ENCODE data around the gene RAB31.

RAB31 gene

DNA sequence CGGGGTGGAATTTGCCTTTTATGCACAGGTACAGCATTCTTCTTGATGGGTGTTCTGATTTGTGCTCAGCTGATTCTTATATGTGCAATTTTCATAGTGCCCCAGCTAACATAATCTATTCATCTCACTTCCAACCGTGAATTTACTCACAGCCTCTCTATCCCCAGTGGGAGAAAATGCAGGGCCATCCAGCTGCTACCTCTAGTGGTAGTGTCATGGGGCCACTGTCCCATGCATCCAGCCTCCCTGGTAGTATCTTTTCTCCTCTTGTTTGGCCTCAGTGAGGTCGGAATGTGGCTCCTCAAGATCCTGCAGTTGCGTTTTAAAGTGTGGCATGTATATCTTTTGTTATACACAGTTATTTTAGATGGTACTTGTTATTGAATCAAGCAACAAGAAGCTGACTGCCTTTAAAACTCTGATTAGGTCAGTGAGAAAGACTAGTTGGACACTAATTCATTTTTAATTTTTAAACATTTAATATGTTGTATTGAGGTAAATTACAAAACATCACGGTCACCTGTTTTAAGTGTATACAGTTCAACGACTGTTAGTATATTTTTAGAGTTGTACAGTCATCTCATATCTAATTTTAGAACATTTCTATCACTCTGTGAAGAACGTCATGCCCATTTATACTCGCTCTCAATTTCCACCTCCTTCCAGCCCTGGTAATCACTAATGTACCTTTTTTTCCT, 109.8 kb downstream of the RAB31 start:
- no peak for DNase-seq (ENCODE audit: low read depth, low spot score)

DNA sequence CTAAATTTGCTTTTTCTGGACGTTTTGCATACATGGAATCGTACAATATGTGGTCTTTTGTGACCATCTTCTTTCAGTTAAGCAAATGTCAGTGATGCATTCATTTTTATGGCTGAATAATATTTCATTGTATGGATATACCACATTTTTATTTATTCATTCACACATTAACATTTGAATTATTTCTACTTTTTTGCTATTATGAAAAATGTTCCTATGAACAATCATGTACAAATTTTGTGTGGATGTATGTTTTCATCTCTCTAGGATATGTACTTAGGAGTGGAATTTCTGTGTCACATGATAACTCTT, 110.3 kb downstream of the RAB31 start:
- no peak for DNase-seq (ENCODE audit: low read depth, low spot score)

DNA sequence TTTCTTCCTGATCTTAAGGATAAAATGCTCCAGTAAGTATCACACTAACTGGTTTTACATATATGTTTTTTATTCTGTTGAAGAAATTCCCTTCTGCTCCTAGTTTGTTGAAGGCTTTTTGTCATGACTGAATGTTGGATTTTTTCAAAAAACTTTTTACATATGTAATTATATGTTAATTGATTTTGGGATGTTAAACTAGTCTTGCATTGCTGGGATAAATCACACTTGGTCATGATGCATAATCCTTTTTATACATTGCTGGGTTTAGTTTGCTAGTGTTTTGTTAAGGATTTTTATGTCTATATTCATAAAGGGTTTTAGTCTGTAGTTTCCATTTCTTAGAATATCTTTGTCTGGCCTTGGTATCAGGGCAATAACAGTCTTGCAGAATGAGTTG, 112.0 kb downstream of the RAB31 start:
- no peak for DNase-seq (ENCODE audit: low read depth, low spot score)

DNA sequence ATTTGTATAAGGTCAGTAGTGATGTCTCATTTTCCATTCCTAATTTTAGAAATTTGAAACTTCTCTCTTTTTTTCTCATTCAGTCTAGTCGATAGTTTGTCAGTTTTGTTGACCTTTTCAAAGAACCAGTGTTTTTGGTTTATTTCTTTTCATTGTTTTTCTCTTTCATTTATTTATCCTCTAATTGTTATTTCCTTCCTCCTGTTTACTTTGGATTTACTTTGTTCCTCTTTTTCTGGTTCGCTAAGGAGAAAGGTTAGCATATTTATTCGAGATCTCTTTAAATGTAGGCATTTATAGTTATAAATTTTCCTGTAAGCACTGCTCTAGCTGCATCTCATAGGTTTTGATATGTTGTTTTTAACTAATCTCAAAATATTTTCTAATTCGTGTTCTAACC, 112.6 kb downstream of the RAB31 start:
- DNase-seq (ENCODE audit: low read depth, low spot score), result no peak

DNA sequence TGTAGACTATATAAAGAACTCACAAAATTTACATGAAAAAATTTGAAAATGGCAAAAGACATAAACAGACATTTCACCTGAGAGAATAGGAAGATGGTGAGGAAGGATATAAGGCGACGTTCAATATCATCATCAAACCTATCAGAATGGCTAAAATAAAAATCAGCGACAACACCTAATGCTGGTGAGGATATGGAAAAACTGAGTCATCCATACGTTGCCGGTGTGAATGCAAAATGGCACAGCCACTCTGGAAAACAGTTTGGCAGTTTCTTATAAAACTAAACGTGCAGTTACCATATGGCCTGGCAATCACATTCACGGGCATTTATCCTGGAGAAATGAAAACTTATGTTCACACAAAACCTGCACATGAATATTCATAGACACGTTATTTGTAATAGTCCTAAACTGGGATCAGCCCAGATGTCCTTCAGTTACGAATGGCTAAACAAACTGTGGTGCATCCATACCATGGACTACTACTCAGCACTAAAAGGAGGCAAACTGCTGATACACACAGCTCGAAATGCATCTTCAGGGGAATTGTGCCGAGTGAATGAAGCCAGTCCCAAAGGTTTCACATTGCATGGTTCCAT, 114.6 kb downstream of the RAB31 start:
- DNase-seq (ENCODE audit: low read depth, low spot score), result no peak

DNA sequence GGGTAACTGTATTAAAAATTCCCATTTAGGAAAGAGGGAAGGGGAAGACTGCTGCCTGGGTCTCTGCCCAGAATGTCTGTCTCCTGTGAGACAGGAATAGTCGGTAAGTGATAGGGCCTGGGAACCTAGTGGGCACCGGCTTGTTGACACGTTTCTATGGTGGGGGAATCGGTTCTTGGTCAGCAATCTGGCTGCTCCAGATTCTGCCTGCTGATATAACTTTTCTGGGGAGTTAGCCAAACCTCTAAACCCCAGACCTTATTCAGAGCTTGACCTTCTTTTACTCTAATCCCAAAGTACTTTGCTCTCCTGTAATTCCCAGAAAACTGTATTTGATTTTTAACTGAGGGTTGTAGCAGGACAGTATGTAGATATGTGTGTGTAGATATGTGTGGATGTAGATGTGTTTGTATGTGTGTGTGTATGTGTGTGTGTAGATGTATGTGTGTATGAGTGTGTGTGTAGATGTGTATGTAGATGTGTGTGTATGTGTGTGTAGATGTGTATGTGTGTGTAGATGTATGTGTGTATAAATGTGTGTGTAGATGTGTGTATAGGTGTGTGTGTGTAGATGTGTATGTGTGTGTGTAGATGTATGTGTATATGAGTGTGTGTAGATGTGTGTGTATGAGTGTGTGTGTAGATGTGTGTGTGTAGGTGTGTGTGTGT, 115.8 kb downstream of the RAB31 start:
- DNase-seq (ENCODE audit: low read depth, low spot score), result no peak

DNA sequence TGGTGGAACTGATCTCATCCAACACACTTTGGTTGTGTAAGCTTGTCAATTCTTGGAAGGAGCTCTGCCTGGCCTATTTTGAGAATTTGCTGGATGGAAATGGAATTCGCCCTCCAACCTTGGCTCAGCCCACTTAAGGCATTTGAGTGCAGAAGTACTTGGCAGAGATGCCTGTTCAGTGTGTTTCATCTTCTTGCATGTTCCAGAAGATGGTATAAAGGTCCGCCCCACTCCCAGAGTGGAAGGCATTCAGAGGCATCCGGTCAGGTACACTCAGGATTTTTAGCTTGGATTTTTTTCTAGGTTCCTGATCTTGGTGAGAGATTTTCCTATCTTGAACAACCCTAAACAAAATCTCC, 116.4 kb downstream of the RAB31 start:
- DNase-seq (ENCODE audit: low read depth, low spot score), result no peak

DNA sequence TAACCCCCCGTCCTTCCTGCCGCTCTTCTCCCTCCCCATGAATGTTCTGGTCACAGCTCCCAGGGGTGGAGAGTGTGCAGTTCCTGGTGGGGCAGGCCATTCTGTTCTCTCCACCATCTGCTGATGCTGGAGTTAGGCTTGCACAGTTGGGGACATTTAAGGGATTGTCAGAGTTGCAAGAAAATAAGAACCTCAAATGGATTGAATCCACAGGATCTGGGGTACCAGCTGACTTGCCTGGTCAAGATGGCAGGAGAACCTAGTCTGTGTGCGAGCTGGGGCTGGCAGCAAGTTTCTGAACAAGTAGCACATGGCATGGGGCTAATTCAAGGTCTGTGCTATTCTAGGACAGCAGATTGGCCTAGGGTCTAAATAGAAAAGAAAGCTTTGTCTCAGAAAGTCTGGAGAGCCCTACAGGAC, 116.9 kb downstream of the RAB31 start:
- DNase-seq (ENCODE audit: low read depth, low spot score), result no peak

DNA sequence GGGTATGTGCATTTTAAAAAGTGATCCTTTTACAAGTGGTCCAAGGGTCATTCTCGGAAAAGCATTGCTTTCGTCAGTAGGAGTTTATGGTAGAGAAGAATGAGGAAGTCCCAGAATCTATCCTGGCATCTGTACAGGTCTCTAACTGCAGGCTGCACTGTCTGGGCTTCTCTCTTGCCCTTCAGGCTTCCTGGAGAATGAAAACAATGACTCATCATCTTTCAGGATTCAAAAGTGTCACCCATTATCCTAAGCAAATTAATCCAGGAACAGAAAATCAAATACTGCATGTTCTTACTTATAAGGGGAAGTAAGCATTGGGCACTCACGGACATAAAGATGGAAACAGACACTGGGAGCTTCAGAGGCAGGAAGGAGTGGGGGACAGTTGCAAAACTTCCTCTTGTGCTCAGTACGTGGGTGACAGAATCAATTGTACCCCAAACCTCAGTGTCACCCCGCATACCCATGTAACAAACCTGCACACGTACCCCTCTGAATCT, 117.5 kb downstream of the RAB31 start:
- DNase-seq (ENCODE audit: low read depth, low spot score), result no peak

DNA sequence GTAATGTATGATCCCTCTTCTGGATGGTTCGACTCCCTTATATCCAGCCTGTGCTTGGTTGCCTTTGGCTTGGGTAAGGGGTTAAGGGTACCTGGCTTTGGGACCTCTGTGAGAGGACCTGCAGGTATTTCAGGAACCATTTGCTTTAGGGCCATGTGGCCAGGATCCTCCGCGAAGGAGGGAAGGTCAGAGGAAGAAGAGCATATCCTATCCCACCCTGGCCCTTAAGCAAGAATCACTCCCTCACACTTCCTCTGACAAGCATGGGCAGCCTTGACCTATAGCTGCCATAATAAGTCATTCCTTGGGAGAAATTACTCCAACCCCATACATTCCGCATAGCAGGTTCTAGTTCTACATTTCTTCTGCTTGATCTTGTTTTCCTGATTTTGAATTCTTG, 118.6 kb downstream of the RAB31 start:
- DNase-seq (ENCODE audit: low read depth, low spot score), result no peak

DNA sequence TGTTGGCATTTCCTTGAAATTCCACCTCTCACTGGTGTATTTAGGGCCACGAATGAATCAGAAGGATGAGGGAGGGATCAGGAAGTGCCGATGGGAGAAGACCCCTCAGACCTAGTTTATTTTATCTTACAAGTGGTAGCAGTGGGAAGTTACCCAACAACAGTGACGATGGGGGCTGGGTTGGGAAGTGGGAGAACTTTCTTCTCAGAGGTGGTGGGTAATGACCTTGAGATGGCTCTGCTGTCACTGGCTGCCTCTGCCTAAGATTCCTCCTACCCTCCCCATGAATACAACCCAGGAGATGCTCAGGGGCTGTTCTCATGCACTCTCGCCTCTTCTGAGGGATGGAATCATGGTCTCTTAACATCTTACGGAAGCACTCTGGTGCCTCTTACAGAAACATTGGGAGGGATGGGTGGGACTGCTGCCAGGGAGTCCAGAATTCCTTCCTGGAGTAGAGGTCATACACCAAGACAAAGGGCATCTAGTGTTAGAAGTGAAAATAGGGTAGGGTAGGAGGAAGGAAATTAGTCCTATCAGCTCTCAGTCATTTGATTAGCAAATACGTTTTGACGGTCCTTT, 119.2 kb downstream of the RAB31 start:
- DNase-seq (ENCODE audit: low read depth, low spot score), result no peak

DNA sequence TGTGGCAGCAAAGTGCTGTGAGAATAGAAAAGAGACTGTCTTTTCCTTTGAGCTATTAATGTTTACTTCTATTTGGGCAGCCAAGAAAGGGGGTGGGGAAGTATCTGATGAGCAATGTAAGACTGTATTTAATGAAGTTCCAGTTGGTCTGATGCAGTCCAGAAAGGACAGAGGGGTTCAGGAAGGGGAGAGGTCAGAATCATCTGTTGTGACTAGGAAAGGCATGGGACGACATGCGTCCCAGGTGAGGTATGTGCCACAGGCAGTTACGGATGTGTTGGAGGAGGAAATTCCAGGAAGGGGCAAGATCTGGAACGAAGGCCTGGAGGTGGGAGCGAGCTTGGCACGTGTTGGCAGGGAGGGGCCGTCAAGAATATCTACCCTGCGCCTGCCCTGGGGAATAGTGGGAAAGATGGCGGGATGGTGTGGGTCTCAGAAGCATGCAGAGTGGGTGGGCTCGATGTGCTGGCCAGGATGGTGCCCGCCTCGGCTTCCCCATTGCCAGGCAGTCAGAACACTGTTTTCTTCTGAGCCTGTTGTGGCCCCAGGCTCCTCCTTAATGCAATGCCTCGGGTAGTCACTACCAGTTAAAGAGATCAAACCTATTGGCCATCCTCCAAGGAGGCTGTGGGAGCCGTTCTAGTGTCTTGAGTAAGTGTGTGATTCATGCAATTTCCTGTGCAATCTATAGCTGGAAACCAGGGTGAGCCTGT, 119.8 kb downstream of the RAB31 start:
- DNase-seq (ENCODE audit: low read depth, low spot score), result no peak

DNA sequence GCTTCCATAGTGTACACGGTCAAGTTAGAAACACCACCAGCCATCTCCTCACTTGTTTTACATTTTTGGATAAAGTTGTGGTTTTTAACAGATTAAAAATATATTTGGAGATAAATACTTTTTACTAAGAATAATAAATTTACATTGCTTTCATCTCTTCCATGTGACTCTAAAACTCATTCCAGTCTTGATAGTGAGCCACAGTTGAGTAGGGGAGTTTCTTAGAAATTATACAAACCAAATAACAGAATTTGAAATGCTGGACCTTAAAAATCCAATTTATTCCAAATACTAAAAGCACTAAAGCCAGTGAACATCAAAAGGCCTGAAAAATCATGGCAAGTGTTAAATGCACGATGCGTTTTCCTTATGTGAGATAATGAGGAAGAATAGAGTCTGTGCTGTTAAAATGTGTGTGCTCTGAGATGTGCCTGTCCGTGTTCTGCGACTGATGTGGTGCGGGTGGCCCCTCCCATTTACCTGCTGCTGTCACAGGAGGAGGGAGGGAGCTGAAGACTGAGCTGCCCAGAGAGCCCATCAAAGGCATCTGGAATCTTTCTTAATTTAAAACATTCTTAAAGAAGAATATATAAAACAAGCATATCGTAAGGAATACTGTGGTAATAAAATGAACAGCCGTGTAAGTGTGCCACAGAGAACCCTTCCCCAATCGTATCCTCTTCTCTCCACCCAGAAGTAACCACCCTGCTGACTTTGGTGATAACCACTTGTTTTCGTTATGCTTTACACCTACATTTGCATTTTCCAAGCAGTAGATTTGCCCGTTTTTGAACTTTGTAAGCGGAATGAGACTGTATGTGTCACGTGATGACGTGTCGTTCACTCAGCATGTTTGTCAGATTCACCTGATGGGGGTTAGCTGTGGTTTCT, 120.7 kb downstream of the RAB31 start:
- DNase-seq (ENCODE audit: low read depth, low spot score), result no peak

DNA sequence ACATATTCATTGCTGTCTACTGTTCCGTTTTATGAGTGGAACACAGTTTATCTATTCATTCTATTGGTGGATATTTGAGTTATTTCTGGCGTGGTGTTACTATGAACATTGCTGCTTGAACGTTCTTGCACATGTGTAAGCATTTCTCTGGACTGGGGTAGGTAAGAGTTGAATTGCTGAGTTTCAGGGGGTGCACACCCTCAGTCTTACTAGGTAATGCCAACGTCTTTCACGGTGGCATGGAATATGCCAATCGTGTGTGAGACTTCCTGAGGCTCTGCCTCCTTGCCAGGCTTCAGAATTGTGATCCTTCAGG, 121.3 kb downstream of the RAB31 start:
- DNase-seq (ENCODE audit: low read depth, low spot score), result no peak

DNA sequence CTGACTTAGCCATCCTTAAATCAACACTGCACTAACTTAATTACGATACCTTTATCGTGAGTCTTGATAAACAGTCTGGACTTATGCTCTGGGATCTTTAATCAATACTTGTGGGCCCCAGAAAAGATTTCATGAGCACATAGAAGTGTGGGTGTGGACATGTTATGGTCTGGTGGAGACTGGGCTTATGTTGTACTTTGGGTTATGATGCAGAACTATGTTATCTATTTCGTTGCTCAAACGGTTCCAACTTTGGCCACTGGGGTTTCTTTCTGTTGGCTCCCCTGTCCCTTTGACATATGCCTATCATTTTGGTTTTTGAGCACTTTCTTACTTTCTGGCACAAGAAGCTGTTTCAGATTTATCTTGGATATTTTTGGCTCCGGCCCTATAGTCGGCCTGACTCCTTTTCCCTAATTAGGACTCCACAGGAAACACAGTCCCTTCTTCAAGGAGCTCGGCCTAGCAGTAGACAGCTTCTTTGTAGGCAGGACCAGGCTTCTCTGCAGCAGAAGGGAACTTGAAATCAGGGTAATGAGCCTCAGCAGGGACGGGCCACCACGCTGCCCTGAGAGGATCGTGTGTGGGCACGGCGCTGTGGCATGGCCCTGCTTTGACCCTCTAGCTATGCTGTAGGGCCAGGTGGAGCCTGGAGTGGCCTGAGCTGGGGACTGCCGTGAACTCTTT, 123.1 kb downstream of the RAB31 start:
- DNase-seq (ENCODE audit: low read depth, low spot score), result no peak

DNA sequence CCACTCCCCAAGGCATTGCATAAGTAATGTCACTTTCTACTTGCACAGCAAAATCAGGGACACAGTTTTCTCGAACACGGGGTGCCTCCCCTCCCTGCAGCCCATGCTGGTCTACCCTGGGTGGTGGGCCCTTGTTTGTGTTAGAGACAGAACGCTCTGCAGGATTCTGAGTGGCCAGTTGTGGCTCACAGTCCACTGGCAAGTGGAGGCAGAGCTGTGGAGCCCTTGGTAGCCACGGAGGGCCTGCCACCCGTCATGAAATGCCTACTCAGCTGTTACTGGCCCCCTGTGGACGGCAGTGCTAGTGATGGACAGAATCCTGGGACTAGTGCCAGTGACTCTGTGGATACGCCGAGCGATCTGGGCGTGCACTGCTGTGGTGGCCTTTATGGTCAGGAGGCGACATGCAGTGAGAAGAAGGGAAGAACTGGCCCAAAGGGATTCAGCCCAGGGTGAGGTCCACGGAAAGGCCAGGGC, 123.7 kb downstream of the RAB31 start:
- no peak for DNase-seq (ENCODE audit: low read depth, low spot score)

DNA sequence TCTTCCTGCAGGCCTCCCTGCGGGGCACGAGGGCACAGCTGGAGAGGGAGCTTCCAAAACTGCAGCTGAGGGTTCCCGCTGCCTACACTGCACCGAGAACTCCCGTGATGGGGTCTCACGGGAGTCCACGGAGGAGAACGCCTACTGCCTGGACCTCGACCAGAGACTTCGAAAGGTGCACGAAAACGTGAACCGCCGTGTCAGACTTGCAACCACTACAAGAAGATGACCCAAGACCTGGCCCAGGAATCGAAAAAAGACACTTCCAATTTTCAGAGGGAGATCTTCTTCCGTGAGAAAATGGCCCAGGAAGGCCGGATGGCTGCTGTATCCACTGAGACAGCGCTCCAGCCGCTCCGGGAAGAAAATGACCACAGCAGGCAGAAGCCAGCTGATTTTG, 124.8 kb downstream of the RAB31 start:
- no peak for DNase-seq (ENCODE audit: low read depth, low spot score)

DNA sequence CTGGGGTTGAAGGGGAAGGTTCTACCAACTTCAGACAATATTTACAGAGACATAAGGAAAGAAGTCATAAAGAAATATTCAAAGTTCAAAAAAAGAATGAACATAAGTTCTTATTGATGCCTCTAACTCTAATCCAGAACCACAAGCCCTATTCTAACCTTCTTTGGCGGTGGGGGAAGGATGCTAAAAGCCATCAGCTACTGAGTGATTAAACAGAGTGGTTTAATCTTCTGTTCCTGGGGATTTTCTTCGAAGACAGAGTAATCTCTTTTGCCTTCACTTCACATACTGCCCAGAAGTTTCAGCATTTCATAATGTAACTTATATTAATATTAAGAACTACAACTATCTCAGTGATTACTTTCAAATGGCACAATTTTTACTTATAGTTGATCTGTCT, 126.5 kb downstream of the RAB31 start:
- no peak for DNase-seq (ENCODE audit: low read depth, low spot score)

DNA sequence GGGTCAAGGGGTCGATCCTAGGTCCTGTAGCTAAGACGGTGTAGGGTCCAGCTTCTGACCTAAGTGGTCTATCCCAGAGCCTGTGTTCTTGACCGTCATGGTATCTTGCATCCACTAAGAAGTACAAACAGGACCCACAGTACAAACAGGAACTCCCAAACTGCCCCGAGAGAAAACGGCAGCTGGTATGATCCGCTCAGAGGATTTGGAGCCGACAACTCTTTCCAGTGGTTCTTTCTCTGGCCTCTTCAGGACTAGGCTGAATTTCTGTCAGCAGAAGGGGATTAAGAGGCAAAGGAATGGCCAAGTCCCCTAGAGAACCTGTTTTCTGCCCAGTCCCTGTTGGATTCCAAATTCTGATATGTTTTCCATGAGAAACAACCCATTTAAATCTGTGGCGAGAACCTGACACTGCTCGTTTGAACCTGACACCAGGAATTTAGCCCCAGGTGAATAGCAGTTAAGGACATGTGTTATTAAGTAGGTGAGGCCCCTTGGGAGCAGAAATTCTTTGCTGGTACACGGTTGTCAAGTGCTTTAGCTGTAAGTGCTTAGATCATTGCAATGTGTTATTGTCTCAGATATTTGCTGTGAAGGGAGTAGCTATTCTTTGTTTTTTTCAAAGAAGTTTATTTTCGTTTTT, 127.1 kb downstream of the RAB31 start:
- DNase-seq (ENCODE audit: low read depth, low spot score), result peak; percentile 86

DNA sequence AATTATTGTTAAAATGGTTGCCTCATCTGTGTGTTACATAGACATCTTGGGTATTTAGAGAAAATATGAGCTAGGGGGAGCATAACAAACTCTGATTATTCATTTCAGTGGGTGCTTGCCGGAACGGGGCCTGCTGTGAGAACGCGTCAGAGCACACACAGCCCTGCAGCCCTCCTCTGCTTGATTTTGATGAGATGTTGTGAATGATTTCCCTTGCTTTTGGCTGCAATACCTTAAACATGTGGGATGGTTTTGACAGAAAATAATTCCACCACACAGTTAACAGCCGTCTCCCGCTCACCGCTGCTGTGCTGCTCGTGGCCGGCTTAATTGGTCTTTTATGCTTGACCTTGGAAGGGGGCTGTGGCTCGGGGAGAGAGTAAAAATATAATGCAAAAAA, 127.7 kb downstream of the RAB31 start:
- no peak for DNase-seq (ENCODE audit: low read depth, low spot score)

Data from ELF-1 (cell line).